ENCODE results near the gene ZNF302. TPM values are rescaled to one million over a fixed set of nuclear protein-coding genes. Genes with fewer than 3 reads are reported as not detected.
"Not testable (repeated sequence)": the region's sequence is repeated elsewhere in the genome, so short reads cannot be mapped to it uniquely, and the experiment has no call there.

The ZNF302 gene
- total and polyA plus RNA-seq, 10 donors: 18.9 to 36.1 (median 29.3) TPM

- Histone ChIP-seq H3K4me1 (peaks cover 0 to 15% (median 8%) of the 10 kb centered on the region in 6 donors), H3K4me3 (no peak overlapping the region), H3K9me3 (no peaks in the 10 kb centered on the region), H3K27ac (no peak overlapping the region), H3K27me3 (replicated peaks in 1 of 7) (no peaks in the 10 kb centered on the region), H3K36me3 (no peaks in the 10 kb centered on the region)
- DNase-seq: no peak
- intact Hi-C loops (cut with DNase I; ENCODE audit: low total_unique reads): no loop called here
- WGBS, 5 donors: 26 to 38% (median 31%) methylated on average over 5 of the region's 5 CpGs
- TF ChIP-seq CTCF (IDR thresholded peaks at IDR 0.05 in 8 of 11, conservative IDR thresholded peaks at IDR 0.05 in 3 of 11) (peak; percentile 28 to 65 (median 43)), POLR2A (IDR thresholded peaks at IDR 0.05) (no peak)
These were observed 14.6 kb upstream of the ZNF302 start for GRCh38 chr19:34662919-34663318.

GRCh38 chr19:34664168-34664567, 13.3 kb upstream of the ZNF302 start:
- Histone ChIP-seq H3K36me3 (no peaks in the 10 kb centered on the region), H3K9me3 (no peaks in the 10 kb centered on the region), H3K4me3 (no peak overlapping the region), H3K27me3 (replicated peaks in 1 of 7) (no peaks in the 10 kb centered on the region), H3K4me1 (peaks cover 0 to 15% (median 8%) of the 10 kb centered on the region in 6 donors), H3K27ac (no peak overlapping the region)
- intact Hi-C loops (cut with DNase I; ENCODE audit: low total_unique reads): no loop called here
- 60 to 90% (median 78%) methylated on average over 1 to 3 of the region's 3 CpGs for WGBS, 5 donors
- TF ChIP-seq POLR2A (IDR thresholded peaks at IDR 0.05): no peak
- peak; percentile 36 for DNase-seq

GRCh38 chr19:34664870-34665269, 12.6 kb upstream of the ZNF302 start:
- no peak for TF ChIP-seq CTCF (IDR thresholded peaks at IDR 0.05 in 8 of 11, conservative IDR thresholded peaks at IDR 0.05 in 3 of 11)
- no peak for TF ChIP-seq POLR2AphosphoS5 (IDR thresholded peaks at IDR 0.05)
- no peak for TF ChIP-seq POLR2A (IDR thresholded peaks at IDR 0.05)
- peak; percentile 55 for DNase-seq
- H3K4me1 ChIP-seq: peaks cover 0 to 15% (median 8%) of the 10 kb centered on the region in 6 donors
- no peaks in the 10 kb centered on the region for H3K27me3 ChIP-seq (replicated peaks in 1 of 7)
- no peaks in the 10 kb centered on the region for H3K9me3 ChIP-seq
- no peak overlapping the region for H3K27ac ChIP-seq
- 83 to 94% (median 90%) methylated on average over 3 to 6 of the region's 6 CpGs for WGBS, 5 donors
- intact Hi-C loops (cut with DNase I; ENCODE audit: low total_unique reads): no loop called here
- H3K4me3 ChIP-seq: no peak overlapping the region
- H3K36me3 ChIP-seq: no peaks in the 10 kb centered on the region

GRCh38 chr19:34665275-34665674, 12.2 kb upstream of the ZNF302 start:
- WGBS, 5 donors: 67 to 96% (median 88%) methylated on average over 3 to 4 of the region's 4 CpGs
- intact Hi-C loops (cut with DNase I; ENCODE audit: low total_unique reads); H3K9me3 ChIP-seq; H3K36me3 ChIP-seq; H3K4me3 ChIP-seq; H3K27ac ChIP-seq; H3K27me3 ChIP-seq (replicated peaks in 1 of 7): not testable (repeated sequence)
- DNase-seq: peak; percentile 58
- H3K4me1 ChIP-seq: peaks cover 0 to 15% (median 8%) of the 10 kb centered on the region in 6 donors

GRCh38 chr19:34666200-34666957, 11.1 kb upstream of the ZNF302 start:
- Histone ChIP-seq H3K36me3 (no peaks in the 10 kb centered on the region), H3K4me1 (peaks cover 0 to 15% (median 8%) of the 10 kb centered on the region in 6 donors), H3K27ac (peak overlapping the region in 1 of 8 donors; percentile 71), H3K27me3 (replicated peaks in 1 of 7) (no peaks in the 10 kb centered on the region), H3K9me3 (no peaks in the 10 kb centered on the region), H3K4me3 (no peak overlapping the region)
- 91 to 95% (median 94%) methylated on average over 18 to 25 of the region's 25 CpGs for WGBS, 5 donors
- intact Hi-C loops (cut with DNase I; ENCODE audit: low total_unique reads): no loop called here
- peak; percentile 66 for DNase-seq
- TF ChIP-seq POLR2A (IDR thresholded peaks at IDR 0.05): no peak
- no peak for TF ChIP-seq CTCF (IDR thresholded peaks at IDR 0.05 in 8 of 11, conservative IDR thresholded peaks at IDR 0.05 in 3 of 11)
- TF ChIP-seq POLR2AphosphoS5 (IDR thresholded peaks at IDR 0.05): no peak
